GM23248 (cell line): ENCODE results near the gene ESYT3.

Source experiments
- EZH2 ChIP-seq: fragments of 200-600 bp; sonication (generic); IDR thresholded peaks from 2 replicates; pipeline ENCODE4 v1.6.1; 2018; ENCODE audit warnings: antibody characterized with exemption, mild to moderate bottlenecking; ENCODE audit not compliant: insufficient read depth, poor library complexity, severe bottlenecking
- EZH2phosphoT487 ChIP-seq: fragments of 200-600 bp; sonication (generic); IDR thresholded peaks from 2 replicates; pipeline ENCODE4 v1.6.1; 2018; ENCODE audit warnings: antibody characterized with exemption, moderate library complexity, mild to moderate bottlenecking, low read depth; ENCODE audit not compliant: insufficient read depth

GRCh38 chr3:138464491-138464860 is 30.1 kb downstream of the ESYT3 start:
- TF ChIP-seq EZH2 (no peak), EZH2phosphoT487 (no peak)
